ENCODE results near the gene ODAD3.
"Not testable (repeated sequence)": the region's sequence is repeated elsewhere in the genome, so short reads cannot be mapped to it uniquely, and the experiment has no call there.

ODAD3 gene

GRCh38 chr19:11435057-11435832, at the start of gene ODAD3, which contains the start of gene PRKCSH:
Gene ODAD3, minus strand, starts transcription at chr19:11435121. Its CDS starts 105 bp downstream, at chr19:11435016.
Gene PRKCSH, plus strand, starts transcription at chr19:11435635. Its CDS starts 483 bp downstream, at chr19:11436118.
- DNase-seq (ENCODE audit: low spot score), result peak; percentile 99

GRCh38 chr19:11483366-11484111, 48.6 kb upstream of the ODAD3 start:
- DNase-seq (ENCODE audit: low spot score), result no peak

- peak; percentile 97 for DNase-seq (ENCODE audit: low spot score)
These were observed 47.6 kb upstream of the ODAD3 start for GRCh38 chr19:11482384-11483050.

- DNase-seq (ENCODE audit: low spot score), result peak; percentile 92
These were observed 46.8 kb upstream of the ODAD3 start for GRCh38 chr19:11481534-11482383.

- DNase-seq (ENCODE audit: low spot score), result no peak
These were observed 46.0 kb upstream of the ODAD3 start, which contains the start of gene ELAVL3 for GRCh38 chr19:11480715-11481533. Gene ELAVL3, minus strand, starts transcription at chr19:11481046. Its CDS starts 438 bp downstream, at chr19:11480608.

GRCh38 chr19:11479898-11480714, 45.2 kb upstream of the ODAD3 start:
- DNase-seq (ENCODE audit: low spot score), result no peak

- DNase-seq (ENCODE audit: low spot score), result peak; percentile 75
These were observed 44.4 kb upstream of the ODAD3 start for GRCh38 chr19:11479090-11479897.

- DNase-seq (ENCODE audit: low spot score), result no peak
These were observed 43.5 kb upstream of the ODAD3 start for GRCh38 chr19:11478167-11479089.

GRCh38 chr19:11475861-11476260, 40.9 kb upstream of the ODAD3 start:
- no peak for DNase-seq (ENCODE audit: low spot score)

GRCh38 chr19:11475343-11475742, 40.4 kb upstream of the ODAD3 start:
- DNase-seq (ENCODE audit: low spot score), result not testable (repeated sequence)

- DNase-seq (ENCODE audit: low spot score), result no peak
These were observed 38.8 kb upstream of the ODAD3 start for GRCh38 chr19:11473725-11474124.

GRCh38 chr19:11468266-11468845, 33.4 kb upstream of the ODAD3 start:
- not testable (repeated sequence) for DNase-seq (ENCODE audit: low spot score)

- DNase-seq (ENCODE audit: low spot score), result no peak
These were observed 30.7 kb upstream of the ODAD3 start for GRCh38 chr19:11465600-11465999.

GRCh38 chr19:11464333-11465265, 29.7 kb upstream of the ODAD3 start:
- DNase-seq (ENCODE audit: low spot score), result no peak

GRCh38 chr19:11463391-11463790, 28.5 kb upstream of the ODAD3 start:
- no peak for DNase-seq (ENCODE audit: low spot score)

- no peak for DNase-seq (ENCODE audit: low spot score)
These were observed 26.5 kb upstream of the ODAD3 start for GRCh38 chr19:11461453-11461852.
